ENCODE measurements around the gene HIKESHI. TPM values are rescaled to one million over a fixed set of nuclear protein-coding genes. Genes with fewer than 3 reads are reported as not detected.

HIKESHI gene
- polyA plus RNA-seq, 4 donors: 47.2 to 53.7 (median 49.8) TPM

- no peak for DNase-seq (ENCODE audit: low read depth in 4 of 4, low spot score in 2 of 4)
Observed at GRCh38 chr11:86372041-86372440, 70.0 kb downstream of the HIKESHI start.

GRCh38 chr11:86372586-86372985 is 70.5 kb downstream of the HIKESHI start:
- DNase-seq (ENCODE audit: low read depth in 4 of 4, low spot score in 2 of 4): no peak

DNA sequence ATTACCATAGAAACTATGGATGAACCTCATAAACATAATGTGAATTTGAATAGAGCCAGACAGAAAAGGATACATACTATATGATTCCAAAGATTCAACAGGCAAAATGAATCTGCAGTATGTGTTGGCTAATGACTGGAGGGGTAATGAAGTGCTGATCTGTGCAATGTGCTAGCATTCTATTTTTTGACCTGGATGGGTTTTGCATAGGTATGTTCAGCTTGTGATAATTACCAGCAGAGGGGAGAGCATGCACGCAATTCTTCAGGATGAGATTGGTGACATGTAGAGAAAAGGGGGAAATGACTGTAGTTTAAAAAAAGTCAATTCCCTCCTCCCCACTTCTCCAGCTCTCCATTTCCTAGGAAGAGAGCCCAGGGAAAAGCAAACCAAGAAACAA is 72.0 kb downstream of the HIKESHI start:
- DNase-seq (ENCODE audit: low read depth in 4 of 4, low spot score in 2 of 4): no peak

GRCh38 chr11:86374586-86374985 is 72.5 kb downstream of the HIKESHI start, which contains the start of gene CCDC81:
Gene CCDC81, plus strand, starts transcription at chr11:86374887. Its CDS starts 277 bp downstream, at chr11:86375164.
- peak in 1 of 4 donors; percentile 27 for DNase-seq (ENCODE audit: low read depth in 4 of 4, low spot score in 2 of 4)

DNA sequence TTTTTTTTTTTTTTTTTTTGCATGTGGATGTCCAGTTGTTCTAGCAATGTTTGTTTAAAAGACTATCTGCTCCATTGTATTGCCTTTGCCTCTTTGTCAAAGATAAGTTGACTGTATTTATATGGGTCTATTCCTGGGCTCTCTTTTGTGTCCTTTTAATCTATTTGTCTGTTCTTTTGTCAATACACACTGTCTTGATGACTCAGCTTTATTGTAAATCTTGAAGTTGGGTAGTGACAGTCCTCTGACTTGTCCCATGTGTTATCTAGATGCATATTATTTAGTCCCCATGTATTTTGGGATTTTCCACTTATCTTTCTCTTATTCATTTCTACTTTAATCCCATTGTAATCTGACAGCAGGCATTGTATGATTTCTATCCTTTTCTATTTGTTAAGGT is 75.9 kb downstream of the HIKESHI start:
- no peak for DNase-seq (ENCODE audit: low read depth in 4 of 4, low spot score in 2 of 4)

GRCh38 chr11:86380295-86381059 is 78.4 kb downstream of the HIKESHI start:
- no peak for DNase-seq (ENCODE audit: low read depth in 4 of 4, low spot score in 2 of 4)

GRCh38 chr11:86383041-86383955 is 81.3 kb downstream of the HIKESHI start:
- DNase-seq (ENCODE audit: low read depth in 4 of 4, low spot score in 2 of 4): no peak

GRCh38 chr11:86386283-86386682 is 84.2 kb downstream of the HIKESHI start:
- DNase-seq (ENCODE audit: low read depth in 4 of 4, low spot score in 2 of 4): no peak

GRCh38 chr11:86386746-86387145 is 84.7 kb downstream of the HIKESHI start:
- DNase-seq (ENCODE audit: low read depth in 4 of 4, low spot score in 2 of 4): no peak

GRCh38 chr11:86388198-86388597 is 86.2 kb downstream of the HIKESHI start:
- no peak for DNase-seq (ENCODE audit: low read depth in 4 of 4, low spot score in 2 of 4)

DNA sequence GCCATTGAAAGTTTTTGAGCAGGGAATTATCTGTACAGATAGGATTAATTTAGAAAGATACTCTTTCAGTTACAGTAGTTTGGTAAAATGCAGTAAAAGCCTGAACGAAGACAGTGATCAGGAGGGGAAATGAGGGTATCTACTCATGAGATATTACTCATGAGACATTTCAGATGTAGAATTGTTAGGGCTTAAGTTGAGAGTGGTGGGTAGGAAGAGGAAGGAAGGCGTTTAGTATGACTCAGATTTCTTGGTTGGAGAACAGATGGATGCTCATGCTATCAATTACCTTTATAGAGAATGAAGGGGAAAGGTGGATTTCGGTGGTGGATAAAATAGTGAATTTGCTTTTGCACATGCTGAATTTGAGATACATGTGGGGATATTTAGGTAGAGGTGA is 88.4 kb downstream of the HIKESHI start:
- DNase-seq (ENCODE audit: low read depth in 4 of 4, low spot score in 2 of 4): no peak

DNA sequence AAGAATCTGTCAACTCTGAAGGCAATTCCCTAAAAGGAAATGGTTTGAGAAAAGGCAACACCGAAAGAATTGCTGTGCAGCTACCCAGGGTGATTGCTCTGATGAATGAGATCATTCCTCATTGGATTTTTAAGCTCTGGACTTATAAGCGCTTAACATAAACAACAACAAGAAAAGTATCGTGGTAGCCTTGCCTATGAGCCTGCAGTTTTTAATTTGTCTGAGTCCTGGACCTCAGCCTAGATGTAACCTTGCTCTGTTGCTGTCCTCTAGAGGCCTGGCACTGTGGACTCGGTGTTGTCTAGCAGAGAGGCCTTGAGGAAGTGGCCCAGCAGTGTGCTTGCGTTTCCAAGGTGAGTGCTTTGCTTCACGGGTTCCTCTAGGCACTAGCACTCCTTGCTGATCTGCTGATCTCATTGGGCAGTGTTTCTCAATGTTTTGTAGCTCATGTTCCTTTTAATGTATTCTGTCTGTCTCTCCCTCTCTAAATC is 93.1 kb downstream of the HIKESHI start:
- DNase-seq (ENCODE audit: low read depth in 4 of 4, low spot score in 2 of 4): no peak

Other genes starting within 250 kb of the HIKESHI start
- gene PICALM, start 233.2 kb upstream of the HIKESHI start, polyA plus RNA-seq (ENCODE audit: insufficient read length in 4 of 4): 100 to 1,000 TPM; 226 to 285 (median 254) TPM
- 10 to 100 TPM; 32.9 to 51.7 (median 39.7) TPM for gene EED, start 57.5 kb upstream of the HIKESHI start, polyA plus RNA-seq (ENCODE audit: insufficient read length in 4 of 4)
- 1 to 10 TPM in 2 of 4 donors, under 1 TPM in 2; 0.66 to 2.1 (median 1.0) TPM for gene CCDC81, start 72.6 kb downstream of the HIKESHI start, polyA plus RNA-seq (ENCODE audit: insufficient read length in 4 of 4)

Measured in left renal cortex interstitium (tissue), 4 donors.